ENCODE data around the gene ASH1L.
"Not testable (repeated sequence)": the region's sequence is repeated elsewhere in the genome, so short reads cannot be mapped to it uniquely, and the experiment has no call there.

The ASH1L gene

DNA sequence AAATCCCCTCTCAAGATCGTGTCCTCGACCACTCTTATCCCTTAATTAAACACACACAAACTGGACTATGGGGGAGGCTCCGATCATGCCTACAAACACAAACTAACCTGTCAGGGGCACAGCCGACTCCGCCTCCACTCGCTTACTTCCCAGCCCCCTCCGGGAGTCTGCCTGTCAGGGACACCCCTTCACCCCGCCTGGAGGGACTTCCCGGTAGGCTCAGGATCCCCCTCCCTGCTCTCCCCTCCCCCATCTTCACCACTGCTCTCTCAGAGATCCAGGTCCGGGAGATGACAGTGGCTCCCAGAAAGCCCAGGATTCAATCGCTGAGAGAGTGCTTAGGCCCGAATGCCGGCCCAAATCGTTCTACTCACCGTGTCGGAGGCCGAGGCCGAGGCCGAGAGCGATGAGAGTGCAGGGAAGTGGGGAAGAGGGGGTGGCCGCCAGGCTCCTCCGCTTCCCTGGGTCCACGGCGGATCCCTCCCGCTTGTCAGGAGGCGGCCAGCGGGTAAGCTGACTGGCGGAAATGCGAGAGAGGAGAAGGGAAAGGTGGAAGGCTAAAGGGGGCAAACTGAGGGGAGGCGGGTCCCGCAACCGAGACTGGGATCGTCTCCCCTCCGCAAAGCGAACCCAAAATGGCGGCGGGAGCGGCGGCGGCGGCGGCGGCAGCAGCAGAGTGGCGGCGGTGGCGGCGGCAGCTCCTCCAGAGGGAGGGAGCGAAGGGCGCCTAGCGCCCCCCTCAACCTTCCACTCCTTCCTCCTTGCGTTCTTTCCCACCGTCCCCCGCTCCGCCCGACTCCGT lies 623 bp downstream of the ASH1L start:
- DNase-seq (ENCODE audit: low read depth in 3 of 3): peak; percentile 35 to 51 (median 41)

DNA sequence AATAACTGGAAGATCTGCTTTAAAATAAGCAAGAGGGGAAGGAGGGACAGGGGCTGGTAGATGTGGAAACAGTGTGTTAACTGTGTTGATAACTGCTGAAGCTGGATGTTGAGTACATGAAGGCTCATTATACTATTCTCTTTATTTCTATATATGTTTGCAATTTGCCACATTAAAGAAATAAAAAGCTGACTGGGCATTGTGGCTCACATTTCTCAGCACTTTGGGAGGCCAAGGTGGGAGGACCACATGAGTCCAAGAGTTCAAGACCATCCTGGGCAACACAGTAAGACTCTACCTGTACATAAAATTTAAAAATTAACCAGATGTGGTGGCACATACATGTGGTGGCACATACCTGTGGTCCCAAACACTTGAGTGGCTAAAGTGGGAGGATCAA lies 6.7 kb downstream of the ASH1L start:
- DNase-seq (ENCODE audit: low read depth in 3 of 3): no peak

DNA sequence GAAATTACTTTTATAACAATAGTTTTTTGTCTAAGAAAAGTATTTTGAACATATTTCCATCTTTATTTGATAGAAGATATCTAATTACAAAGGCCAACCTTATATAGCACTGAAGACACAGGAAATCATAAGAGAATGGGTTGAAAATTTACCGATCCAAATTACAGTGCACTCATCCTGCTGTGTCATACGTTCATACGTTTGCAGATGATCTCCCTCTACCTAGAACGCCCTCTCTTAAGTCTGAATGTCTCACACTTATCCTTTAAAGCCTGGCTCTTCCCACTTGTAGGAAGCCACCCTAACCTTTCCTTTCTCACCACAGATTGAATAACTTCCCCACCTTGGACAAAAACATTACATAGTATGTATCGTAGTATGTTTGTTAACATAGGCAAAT lies 9.3 kb downstream of the ASH1L start:
- no peak for DNase-seq (ENCODE audit: low read depth in 3 of 3)

DNA sequence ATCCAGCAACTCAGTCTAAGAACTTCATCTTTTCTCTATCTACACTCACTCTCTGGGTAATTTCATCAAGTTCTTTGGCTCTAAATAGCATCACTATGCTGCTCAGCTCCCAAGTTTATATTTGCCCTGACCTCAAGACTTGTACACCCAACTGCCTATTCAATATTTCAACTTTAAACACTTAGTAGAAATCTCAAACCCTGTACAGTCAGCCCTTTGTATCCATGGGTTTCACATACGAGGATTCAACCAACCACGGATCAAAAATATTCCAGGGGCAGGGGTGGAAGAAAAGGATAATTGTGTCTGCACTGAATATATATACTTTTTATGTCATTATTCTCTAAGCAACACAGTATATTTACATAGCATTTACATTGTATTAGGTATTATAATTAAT lies 13.9 kb downstream of the ASH1L start:
- no peak for DNase-seq (ENCODE audit: low read depth in 3 of 3)

DNA sequence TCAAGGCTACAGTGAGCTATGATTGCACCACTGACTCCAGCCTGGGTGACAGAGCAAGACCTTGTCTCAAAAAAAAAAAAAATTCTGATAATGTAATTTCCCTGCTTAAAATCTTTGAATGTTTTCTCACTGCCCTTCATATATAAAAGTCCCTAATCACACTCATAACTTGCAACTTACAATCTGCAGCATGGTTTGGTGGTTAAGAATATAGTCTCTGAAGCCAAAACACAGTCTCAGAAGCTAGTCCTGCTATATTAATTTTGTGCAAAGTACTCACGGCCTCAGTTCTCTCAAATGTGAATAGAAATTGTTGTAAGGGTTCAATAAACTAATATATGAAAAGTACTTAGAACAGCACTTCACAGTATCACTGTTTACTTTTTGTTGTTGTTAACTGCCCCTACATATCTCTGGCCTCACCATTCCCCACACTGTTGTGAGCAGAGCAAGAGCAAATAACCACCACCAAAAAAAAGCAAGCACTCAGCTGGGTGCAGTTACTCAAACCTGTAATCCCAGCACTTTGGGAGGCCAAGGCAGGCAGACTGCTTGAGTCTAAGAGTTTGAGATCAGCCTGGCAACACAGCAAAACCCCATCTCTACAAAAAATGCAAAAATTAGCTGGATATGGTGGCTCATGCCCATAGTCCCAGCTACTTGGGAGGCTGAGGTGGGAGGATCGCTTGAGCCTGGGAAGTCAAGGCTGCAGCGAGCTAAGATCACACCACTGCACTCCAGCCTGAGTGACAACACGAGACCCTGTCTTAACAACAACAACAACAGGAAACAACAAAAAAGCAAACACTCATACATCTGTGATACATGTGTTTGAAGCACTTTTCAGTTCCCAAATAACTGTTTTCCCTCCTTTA lies 22.4 kb downstream of the ASH1L start:
- DNase-seq (ENCODE audit: low read depth in 3 of 3): no peak

DNA sequence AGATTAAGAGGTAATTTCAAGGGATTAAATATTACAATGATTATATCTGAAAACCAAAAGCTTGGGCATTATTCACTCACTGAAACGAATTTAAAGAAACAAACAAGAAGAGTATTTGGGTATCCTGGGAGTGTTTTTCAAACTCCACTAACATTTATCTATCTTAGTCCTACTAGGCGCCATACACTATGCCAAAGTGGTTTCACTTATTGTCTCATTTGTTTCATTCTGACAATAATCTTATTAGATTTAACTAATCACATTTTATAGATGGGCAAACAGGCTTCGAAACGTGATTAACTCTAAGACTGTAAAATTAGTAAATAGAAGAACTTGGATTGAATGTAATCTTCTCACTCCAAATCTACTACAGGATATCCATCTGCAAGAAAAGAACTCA lies 25.4 kb downstream of the ASH1L start:
- DNase-seq (ENCODE audit: low read depth in 3 of 3): no peak

DNA sequence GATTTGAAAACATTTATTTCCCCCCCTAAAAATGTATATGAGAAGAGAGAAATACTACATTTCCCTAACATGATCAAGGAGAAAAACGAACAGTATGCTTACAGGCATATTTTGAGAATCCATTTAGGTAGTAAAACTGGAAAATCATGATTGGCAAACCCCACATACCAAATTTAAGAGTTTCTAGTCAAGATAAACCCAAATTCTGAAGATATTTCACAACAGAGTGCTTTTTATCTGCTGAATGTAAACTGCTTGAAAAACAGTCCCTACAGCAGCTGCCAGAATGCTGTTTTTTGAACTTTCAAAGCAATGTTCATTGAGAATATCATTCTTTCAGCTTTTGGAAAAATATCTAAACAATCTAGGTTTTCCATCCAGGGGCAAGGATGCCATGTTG lies 31.0 kb downstream of the ASH1L start:
- DNase-seq (ENCODE audit: low read depth in 3 of 3): no peak

DNA sequence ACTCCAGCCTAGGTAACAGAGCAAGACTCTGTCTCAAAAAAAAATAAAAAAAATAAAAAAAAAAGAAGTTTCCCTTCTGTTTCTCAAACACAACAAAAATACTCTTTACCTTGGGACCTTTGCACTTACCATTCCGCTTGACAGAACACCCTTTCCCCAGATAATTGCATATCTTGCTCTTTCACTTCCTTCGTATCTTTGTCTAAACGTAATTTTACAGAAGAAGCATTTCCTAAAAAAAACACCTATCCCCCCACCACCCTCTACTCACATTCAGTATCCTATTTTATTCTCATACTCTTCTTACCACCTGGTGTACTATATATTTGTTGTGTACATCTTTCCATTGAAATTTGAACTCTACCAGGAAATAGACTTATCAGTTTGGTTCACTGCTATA lies 32.7 kb downstream of the ASH1L start:
- DNase-seq (ENCODE audit: low read depth in 3 of 3): no peak

DNA sequence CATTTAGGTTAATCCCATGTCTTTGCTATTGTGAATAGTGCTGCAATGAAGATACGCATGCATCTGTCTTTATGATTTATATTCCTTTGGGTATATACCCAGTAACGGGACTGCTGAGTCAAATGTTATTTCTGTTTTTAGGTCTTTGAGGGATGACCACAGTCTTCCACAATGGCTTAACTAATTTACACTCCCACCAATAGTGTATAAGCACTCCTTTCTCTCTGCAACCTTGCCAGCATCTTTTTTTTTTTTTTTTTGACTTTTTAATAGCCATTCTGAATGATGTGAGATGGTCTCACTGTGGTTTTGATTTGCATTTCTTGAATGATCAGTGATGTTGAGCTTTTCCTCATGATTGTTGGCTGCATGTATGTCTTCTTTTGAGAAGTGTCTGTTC lies 33.5 kb downstream of the ASH1L start:
- DNase-seq (ENCODE audit: low read depth in 3 of 3): no peak

DNA sequence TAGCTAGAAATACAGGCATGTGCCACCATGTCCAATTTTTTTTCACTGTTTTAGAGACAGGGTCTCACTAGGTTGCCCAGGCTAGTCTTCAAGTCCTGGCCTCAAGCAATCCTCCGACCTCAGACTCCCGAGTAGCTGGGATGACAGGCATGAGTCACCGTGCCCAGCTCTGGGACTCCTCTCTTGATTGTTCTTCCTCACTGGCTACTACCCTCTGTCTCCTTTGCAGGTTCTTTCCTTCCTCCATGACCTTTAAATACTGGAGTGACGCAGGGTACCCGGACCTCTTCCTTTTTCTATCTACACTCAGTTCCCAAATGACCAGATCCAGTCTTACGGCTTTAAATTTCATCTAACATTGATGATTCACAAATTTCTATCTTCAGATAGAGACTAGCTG lies 34.9 kb downstream of the ASH1L start:
- no peak for DNase-seq (ENCODE audit: low read depth in 3 of 3)

DNA sequence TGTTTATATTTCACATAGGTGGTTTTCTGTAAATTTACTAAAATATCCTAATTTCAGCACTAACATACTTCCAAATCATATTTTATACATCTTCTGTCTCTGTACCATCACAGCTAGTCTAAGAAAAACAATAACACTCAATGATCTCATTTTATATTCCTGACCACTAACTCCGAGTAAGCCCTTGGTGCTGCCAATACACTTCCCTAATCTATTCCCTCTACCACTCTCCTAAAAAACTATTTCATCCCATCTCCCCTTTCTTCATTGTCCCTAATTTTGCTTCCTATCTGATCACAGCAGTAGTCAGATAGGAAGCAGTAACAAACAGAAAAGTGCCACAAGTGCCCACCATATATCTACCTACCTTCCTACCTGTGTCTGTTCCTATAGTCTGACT lies 36.2 kb downstream of the ASH1L start:
- DNase-seq (ENCODE audit: low read depth in 3 of 3): no peak

DNA sequence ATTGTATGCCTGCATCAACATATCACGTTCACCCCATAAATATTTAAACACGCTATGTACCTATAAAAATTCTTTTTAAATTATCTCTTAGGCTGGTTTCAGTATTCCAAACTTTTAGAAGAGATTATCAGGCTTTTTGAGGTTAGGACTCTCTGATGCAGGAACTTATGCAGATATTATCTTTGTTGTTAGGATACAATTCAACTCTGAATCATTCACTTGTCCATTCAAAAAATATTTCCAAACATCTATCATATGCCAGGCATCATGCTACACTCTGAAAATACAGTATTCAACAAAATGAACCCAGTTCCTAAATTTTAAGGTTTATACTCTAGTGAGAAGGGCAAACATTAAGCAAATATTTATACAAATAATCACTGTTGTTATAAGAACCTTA lies 40.5 kb downstream of the ASH1L start:
- no peak for DNase-seq (ENCODE audit: low read depth in 3 of 3)

DNA sequence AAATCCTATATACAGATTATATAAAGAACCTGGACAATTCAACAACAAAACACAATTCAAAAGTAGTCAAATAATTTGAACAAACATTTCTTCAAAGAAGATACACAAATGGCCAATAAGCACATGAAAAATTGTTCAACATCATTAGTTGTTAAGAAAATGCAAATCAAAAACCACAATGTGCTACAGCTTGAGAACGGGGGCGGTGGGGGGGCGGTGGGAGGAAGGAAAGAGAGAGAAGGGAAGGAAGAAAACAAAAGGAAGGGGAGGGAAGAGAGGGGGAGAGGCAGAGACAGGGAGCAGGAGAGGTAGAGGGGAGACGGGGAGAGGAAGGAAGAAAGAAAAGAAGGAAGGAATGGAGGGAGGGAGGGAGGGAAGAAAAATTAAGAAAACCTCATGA lies 44.1 kb downstream of the ASH1L start:
- DNase-seq (ENCODE audit: low read depth in 3 of 3): no peak

DNA sequence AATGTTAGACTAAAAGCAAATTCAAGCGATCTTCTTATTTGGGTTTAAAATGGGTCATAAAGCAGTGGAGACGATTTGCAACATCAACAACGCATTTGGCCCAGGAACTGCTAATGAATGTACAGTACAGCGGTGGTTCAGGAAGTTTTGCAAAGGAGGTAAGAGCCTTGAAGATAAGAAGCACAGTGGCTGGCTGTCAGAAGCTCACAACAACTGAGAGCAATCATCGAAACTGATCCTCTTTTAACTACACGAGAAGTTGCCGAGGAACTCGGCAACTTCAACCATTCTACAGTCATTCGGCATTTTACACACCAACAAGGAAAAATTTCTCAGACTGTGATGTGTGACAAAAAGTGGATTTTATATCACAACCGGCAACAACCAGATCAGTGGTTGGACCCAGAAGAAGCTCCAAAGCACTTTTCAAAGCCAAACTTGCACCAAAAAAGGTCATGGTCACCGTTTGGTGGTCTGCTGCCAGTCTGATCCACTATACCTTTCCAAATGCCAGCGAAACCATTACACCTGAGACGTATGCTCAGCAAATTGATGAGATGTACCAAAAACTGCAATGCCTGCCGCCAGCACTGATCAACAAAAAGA lies 47.9 kb downstream of the ASH1L start:
- no peak for DNase-seq (ENCODE audit: low read depth in 3 of 3)

DNA sequence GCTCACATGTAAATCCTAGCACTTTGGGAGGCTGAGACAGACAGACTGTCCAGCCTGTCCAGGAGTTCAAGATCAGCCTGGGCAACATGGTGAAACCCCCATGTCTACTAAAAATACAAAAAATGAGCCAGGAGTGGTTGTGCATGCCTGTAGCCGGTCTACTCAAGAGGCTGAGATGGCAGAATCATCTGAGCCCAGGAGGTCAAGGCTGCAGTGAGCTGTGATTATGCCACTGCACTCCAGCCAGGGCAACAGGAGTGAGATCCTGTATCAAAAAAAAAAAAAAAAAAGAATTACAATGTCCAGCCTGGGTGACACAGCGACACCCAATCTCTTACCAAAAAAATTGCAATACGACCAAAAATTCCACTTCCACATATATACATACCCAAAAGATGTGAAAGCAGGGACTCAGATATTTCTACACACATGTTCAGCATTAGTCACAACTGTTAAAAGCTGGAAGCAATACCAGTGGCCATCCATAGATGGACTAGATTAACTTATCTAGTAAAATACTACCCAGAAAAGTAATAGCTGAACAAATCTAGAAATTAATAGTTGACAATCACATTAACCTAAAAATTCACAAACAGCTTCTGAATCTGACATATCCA lies 49.2 kb downstream of the ASH1L start:
- DNase-seq (ENCODE audit: low read depth in 3 of 3): no peak

DNA sequence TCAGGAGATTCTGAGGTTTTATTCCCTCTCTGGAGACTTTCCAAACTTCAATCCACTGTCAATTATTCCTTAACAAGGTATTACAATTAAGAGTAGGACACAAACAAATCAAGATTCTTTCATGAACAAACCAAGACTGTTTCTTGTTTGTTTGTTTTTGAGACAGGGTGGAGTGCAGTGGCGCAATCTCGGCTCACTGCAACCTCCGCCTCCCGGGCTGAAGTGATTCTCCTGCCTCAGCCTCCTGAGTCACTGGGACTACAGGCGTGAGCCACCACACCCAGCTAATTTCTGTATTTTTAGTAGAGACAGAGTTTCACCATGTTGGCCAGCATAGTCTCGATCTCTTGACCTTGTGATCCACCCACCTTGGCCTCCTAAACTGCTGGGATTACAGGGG lies 51.2 kb downstream of the ASH1L start:
- DNase-seq (ENCODE audit: low read depth in 3 of 3): not testable (repeated sequence)

DNA sequence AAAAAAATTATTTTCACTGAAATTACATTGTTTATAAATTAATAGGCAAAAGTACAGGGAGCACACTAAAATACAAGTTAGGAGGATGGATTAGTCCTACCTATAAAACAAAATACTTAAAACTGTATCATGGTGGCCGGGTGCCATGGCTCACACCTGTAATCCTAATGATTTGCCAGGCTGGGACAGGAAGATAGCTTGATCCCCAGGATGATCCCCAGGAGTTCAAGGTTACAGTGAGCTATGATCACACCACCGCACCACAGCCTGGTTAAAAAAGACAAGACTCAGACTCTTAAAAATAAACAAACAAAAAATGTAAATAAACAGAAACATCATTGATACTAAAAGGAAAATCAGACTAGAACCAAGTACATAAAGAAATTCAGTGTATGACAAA lies 53.5 kb downstream of the ASH1L start:
- no peak for DNase-seq (ENCODE audit: low read depth in 3 of 3)

DNA sequence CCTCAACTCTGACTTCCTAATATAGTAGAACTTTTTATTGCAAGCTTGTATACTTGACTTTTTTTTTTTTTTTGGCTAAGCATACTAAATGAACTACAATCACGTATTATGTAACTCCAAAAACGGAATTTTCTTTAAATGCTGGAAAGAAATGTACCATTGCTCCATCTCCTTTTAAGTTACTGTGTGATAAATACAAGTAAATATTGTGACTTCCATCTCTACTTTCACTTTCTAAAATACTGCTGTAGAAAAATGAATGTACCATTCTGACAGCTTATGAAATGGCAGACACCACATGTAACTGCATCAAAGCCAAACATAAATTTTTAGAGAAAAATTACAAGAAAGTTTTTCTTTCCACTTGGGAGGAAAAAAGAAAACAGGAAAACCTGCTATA lies 54.7 kb downstream of the ASH1L start:
- no peak for DNase-seq (ENCODE audit: low read depth in 3 of 3)

DNA sequence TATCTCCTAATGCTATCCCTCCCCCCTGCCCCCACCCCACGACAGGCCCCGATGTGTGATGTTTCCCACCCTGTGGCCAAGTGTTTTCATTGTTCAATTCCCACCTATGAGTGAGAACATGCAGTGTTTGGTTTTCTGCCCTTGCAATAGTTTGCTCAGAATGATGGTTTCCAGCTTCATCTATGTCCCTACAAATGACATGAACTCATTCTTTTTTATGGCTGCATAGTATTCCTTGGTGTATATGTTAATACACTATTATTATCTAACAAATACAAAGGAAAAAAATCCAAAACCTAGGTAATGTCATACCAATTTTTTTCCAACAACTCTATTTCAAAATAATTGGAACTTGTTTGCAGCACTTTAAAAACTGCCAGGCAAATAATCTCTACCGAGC lies 56.6 kb downstream of the ASH1L start:
- not testable (repeated sequence) for DNase-seq (ENCODE audit: low read depth in 3 of 3)

DNA sequence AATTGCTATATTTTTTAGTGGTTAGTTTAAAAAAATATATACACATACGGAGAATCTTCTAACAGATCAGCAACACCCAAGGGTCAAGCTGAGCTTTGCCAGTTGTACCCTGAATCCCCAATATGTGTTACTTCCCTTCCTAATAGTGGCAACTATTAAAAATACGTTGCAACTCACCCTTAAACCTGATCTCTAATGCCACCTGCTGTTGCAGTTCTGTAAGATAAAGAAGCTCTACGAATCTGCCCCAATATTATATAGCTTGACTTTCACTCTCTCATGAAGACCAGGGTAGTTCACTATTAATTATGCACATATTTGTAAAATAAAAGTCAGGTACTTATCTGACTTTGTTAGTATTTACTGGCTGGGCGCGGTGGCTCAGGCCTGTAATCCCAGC lies 58.4 kb downstream of the ASH1L start:
- DNase-seq (ENCODE audit: low read depth in 3 of 3): no peak

DNA sequence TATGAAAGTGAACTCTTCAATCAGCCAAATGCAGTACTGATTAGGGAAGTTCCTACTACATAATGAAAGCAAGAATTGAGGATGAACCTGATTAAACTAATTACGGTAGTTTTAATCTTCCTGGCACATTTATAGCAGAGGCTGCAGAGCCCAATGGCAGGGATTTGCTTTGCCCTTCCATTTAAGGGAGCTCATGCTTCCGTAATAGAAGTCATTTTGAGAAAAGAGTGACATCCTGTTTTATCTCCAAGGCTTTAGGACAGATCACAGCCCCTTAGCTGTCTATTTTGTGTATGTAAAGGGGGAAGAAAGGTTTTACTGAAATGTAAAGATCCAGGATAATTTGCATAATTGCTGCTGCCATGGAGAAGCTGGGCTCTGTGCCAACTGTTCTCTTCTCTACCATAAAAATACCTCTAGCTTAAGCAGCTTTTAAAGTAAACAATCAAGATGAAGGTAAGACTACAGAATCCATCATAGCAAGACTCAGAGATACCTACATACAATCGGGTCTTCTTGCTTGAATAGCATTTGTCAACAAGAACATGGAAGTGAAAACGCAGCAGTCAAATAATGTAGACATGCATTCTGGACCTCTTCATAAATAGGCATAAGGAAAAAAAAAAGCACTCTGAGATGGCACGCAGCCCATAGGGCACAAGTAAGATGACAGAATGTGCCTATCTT lies 62.5 kb downstream of the ASH1L start:
- DNase-seq (ENCODE audit: low read depth in 3 of 3): no peak

DNA sequence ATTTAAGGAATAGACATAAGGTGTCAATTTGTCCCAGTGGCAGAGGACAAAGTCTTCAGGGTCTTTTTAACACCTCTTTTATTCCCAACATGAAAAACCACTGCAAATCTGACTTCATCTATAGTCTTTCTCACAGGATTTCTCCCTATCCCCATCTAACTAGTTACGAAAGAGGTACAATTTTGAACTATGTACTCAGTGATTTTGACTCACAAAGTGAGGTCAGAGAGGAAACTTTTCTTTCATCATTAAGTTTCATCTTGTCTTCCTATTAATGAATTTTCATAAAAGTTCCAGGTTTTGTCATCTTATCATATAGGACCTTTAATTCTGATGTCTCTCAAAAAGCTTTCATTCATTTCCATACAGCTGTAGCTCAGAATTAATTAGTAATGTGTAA lies 63.3 kb downstream of the ASH1L start:
- DNase-seq (ENCODE audit: low read depth in 3 of 3): no peak
